ENCODE data around the gene MZF1.
A peak's percentile ranks its signal among the peaks of the same experiment; 100 is the strongest.
"Not testable (repeated sequence)": the region's sequence is repeated elsewhere in the genome, so short reads cannot be mapped to it uniquely, and the experiment has no call there.

MZF1 gene

DNA sequence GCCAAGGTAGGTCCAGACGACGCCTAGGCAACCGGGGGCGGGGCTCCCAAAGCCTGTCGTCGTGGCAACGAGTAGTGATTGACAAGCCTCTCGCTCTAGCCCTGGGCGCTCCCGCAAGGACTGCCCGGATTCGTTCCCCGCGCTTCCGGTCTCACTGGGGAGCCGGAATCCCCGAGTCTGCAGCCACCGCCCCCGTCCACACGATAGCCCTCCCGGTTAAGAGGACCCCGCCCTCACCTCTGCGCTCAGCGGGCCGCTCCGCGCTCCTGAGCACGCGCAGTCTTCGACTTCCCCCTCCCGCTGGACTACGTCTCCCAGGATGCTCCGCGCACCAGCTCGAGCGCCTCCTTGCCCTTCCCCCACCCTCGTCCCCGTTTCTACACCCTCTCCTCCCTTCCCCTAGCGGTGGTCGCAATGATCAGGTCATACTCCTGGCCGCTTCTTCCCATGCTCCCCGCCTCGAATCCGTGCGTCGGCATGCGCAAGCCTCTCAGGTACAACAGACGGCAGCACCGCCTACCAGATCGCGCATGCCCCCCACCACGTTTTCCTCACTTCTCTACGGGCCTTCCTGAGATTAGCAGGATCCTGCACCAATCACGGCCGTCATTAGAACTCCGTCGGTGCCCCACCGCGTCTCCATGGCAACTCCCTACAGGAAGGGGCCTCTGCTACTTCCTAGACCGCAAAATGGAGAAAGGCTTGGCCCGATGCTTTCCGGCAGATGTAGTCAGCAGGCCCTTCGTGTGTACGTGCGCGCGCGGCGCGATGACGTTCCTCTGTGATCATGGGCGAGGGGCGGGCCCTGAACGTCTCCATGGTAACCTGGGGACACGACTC lies at the start of gene MZF1:
TSS of gene MZF1 (minus strand) at position 518 of the 840 bp plus-strand sequence. CDS start 1,946 bp downstream, outside the sequence.
- DNase-seq, result peak; percentile 99 to 100

- DNase-seq, result not testable (repeated sequence)
Observed at GRCh38 chr19:58607213-58607612, 34.1 kb upstream of the MZF1 start.

- DNase-seq, result not testable (repeated sequence)
Observed at GRCh38 chr19:58606251-58606896, 33.2 kb upstream of the MZF1 start.

- no peak for DNase-seq
Observed at GRCh38 chr19:58586133-58586765, 13.1 kb upstream of the MZF1 start.

DNA sequence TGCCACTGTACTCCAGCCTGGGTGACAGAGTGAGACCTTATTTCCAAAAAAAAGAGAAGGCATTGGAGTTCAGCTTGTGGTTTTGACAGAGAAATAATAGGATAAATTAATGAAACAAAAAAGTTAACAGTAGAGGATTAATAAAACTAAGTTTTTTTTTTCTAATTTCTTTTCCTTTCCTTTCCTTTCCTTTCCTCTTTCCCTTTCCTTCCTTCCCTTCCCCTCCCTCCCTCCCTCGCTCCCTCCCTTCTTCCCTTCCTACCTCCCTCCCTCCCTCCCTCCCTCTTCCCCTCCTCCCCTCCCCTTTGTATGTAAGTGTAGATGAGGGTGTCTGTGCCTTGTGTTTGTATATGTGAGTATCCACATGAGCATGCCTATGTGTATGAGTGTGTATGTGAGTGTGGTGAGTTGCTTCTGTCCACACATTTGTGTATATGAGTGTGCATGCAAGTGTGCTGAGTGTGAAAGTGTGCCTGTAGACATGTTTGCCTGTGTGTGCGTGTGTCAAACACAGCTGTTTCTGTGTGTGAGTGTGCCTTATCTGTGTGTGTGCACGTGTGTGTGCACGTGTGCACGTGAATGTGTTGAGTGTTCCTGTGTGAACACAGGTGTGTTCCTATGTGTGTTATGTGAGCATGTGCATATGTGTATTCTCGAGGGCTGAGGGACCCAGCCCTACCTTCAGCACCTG lies 12.5 kb upstream of the MZF1 start:
- no peak for DNase-seq

GRCh38 chr19:58584498-58585441 lies 11.6 kb upstream of the MZF1 start:
- no peak for DNase-seq

DNA sequence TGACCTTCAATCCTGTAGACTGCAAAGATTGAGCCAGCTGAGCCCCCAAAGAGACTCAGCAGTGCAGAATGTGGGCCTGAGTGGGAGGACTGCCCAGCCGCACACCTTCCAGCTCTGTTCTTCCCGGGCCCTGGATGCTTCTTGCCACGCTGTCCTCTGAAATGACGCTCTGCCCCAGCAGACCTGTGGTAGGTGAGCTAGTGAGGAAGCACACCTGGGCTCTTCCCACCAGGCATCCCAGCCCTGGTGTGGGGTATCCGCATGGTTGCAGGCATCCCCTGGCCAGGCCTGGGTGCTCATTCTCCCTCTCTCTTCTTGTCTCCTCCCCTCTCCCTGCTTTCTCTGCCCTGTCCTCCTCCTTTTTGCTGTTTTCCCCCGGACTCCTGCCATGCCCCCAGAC lies 9.8 kb upstream of the MZF1 start:
- no peak for DNase-seq

DNA sequence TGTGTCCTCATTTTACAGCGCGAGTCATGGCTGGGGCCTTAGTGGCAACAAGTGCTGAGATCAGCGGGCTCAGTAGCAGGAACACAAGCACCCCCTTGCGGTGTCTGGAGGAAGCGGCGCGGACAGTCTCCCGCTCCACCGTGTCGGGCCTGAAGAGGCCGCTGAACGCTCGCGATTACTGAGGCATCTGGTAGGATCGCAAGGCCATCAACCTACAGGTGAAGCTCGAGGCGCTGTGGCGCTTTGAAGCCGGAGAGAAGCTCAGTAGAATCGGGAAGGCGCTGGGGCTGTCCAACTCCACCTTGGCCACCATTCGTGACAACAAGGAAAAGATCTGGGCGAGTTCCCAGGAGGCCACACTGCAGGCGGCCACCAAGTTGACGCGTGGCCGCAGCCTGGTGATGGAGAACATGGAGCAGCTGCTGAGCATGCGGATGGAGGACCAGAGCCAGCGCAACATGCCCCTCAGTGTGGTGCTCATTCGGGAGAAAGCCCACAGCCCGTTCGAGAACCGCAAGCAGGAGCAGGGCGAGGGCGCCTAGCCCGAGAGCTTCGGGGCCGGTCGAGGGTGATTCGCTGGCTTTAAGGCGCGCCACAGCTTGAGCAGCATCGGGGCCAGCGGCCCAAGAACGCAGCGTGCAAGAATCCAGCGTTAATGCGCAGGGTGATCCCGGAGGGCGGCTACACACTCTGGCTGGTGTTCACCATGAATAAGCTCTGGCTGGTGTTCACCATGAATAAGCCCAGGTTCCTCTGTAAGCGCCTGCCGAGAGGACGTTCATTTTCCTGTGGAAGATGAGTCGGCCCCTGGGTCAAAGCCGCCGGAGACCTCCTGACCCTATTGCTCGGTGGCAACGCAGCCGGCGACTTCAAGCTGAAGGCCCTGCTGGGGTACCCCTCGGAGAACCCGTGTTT lies 8.3 kb upstream of the MZF1 start:
- peak; percentile 84 to 85 for DNase-seq

GRCh38 chr19:58579473-58580142 lies 6.5 kb upstream of the MZF1 start:
- DNase-seq, result no peak

GRCh38 chr19:58578012-58578925 lies 5.1 kb upstream of the MZF1 start:
- no peak for DNase-seq

DNA sequence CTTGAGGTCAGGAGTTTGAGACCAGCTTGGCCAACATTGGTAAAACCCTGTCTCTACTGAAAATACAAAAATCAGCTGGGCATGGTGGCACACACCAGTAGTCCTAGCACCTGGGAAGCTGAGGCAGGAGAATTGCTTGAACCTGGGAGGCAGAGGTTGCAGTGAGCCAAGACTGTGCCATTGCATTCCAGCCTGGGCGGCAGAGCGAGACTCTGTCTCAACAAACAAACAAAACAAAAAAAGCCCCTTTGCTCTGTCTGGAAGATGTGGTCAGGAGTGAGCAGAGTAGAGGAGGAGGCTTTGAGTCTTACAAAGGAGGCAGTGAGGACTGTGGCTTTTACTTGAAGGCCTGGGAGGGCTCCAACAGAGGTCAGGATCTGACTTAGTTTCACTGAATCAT lies 4.4 kb upstream of the MZF1 start:
- DNase-seq, result not testable (repeated sequence)

GRCh38 chr19:58575183-58576041 lies 2.3 kb upstream of the MZF1 start:
- peak; percentile 64 to 73 for DNase-seq

GRCh38 chr19:58573658-58574164 lies 576 bp upstream of the MZF1 start:
- no peak for DNase-seq

DNA sequence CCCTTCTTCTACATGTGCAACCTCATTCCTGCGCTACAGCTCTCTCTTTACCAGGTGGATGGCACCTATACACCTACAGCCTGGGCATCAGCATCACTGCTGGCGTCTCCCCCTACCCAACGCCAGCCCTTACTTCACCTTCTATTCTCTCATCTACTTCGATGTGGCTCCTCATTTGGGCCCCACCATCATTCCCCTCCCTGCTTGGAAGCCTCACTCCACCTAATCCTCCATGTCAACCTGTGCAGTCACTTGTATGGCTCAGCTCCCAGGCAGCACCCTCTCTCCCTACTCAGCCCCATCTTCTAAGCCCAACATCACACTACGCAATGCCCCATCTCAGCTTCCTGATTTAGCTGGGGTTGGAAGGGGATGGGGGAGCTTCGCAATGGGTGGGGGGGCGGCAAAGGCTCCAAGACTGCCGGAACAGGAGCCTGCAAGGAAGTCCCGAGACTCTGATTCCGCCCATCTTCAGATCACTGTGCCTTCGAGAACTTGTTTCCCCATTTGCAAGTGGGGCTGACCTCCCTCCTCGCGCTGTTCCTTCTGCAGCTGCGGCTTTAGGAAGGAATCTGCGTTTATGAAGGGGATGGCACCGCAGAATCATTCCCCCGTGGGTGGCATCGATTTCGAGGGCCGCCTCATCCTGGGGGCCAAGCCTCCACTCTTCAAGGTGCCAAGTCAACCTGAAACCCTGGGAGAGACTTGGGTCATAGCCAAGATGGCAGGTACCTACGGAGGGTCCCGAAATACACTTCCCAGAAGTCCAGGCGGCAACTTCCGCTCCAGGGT lies 913 bp downstream of the MZF1 start:
- DNase-seq, result no peak

DNA sequence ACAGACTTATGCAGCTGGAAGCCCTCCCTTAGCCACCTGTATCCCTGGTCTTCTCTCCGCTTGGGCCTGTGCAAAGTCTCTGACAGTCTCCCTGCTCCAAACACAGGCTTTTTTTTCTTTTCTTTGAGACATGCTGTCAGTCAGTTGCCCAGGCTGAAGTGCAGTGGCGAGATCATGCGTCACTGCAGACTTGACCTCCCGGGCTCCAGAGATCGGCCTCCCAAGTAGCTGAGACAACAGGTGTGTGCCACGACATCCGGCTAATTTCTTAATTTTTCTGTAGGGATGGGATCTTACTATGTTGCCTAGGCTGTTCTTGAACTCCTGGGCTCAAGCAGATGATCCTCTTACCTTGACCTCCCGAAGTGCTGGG lies 1.6 kb downstream of the MZF1 start:
- DNase-seq, result no peak

GRCh38 chr19:58570770-58571574 lies 2.2 kb downstream of the MZF1 start:
- no peak for DNase-seq

Data from stimulated activated CD4-positive, alpha-beta T cell treated with anti-CD3 and anti-CD28 coated beads, Interleukin-4, amount 100 ng/mL, for 4 hours (primary cell).